ENCODE results near the gene SDR39U1.

Gene SDR39U1

DNA sequence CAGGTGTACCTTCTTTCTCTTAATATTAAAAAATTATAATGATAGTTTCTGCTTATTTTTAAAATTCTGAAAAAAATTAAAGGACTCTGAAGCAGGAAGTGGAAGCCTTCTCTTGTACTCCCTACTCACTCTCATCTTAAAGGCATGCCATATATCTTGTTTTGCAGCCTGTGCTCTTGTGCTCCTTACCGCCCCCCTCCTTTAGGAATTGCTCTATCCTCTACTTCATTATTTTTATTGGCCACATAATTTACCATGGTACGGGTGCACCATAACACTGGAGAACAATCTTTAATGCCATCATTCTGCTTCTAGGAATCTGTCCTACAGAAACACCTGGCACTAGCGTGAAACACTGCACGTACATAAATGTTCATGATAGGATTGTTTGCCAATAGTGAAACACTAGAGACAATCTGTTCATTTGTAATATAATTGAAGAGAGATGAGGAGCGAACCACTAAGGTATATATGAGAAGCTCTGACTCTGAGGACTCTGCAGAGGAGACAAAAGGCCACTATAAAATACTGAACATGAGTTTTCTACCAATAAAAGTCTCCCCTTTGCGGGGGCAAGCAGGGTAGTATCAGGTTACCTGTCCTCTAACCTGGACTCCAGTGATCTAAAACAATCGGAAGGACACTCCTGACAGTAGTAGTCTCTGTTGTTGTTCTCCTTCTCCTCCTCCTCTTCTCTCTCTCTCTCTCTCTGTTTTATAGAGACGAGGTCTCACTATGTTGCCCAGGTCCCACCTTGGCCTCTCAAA is 50.1 kb downstream of the SDR39U1 start:
- H3K27ac ChIP-seq (ENCODE audit: low read depth, low read length) = no peak overlapping the region
- H3K4me1 ChIP-seq (ENCODE audit: control insufficient read depth, insufficient read depth, low read length) = peaks cover 20% of the 10 kb centered on the region
- no peaks in the 10 kb centered on the region for H3K9me3 ChIP-seq (ENCODE audit: control insufficient read depth, insufficient read depth, low read depth, low read length)

DNA sequence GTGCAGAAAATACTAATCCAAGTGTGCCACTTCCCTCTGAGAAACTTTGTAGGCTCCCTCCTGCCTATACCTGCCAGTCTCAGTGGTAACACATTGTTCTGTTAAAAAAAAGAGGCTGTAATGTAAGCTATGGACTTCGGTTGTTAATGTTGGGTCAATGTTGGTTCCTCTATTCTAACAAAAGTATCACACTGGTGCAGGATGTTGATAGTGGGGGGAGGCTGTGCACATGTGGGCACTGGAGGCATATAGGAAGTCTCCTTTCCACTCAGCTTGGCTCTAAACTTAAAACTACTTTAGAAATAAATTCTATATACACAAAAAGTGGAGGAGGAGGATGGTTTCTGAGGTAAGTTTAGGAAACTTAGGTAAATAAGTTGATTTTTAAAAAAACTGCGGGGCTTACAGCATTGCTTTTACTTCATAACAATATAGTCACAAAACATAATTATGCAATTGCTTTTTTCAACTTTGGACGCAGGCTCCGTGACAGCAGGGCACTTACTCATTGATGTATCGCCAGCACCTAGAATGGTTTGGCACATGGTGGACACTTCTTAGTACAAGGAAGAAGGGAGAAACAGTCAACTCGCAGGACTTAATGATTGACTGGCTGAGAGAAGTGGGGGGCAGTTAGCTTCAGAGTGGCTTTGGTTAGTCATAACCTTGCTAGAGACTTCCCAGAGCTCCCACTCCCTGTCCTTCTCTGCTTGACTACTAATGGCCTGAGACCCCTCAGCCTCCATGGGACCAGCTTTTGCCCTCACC is 51.7 kb downstream of the SDR39U1 start:
- Histone ChIP-seq H3K27me3 (ENCODE audit: control insufficient read depth, insufficient read depth, low read length) (0 out of 2 replicates have a peak, but pooled peaks cover 4% of the 10 kb centered on the region), H3K4me1 (ENCODE audit: control insufficient read depth, insufficient read depth, low read length) (peaks cover 17% of the 10 kb centered on the region), H3K36me3 (ENCODE audit: control insufficient read depth, insufficient read depth, low read length) (no peaks in the 10 kb centered on the region), H3K27ac (ENCODE audit: low read depth, low read length) (no peak overlapping the region), H3K4me3 (ENCODE audit: low read depth, low read length) (no peak overlapping the region), H3K9ac (ENCODE audit: low read length) (no peak overlapping the region), H3K9me3 (ENCODE audit: control insufficient read depth, insufficient read depth, low read depth, low read length) (no peaks in the 10 kb centered on the region)

More for the DNA sequence above, 50.1 kb downstream of the SDR39U1 start:
- H3K9ac ChIP-seq (ENCODE audit: low read length) = no peak overlapping the region
- H3K27me3 ChIP-seq (ENCODE audit: control insufficient read depth, insufficient read depth, low read length) = 0 out of 2 replicates have a peak, but pooled peaks cover 4% of the 10 kb centered on the region
- no peak overlapping the region for H3K4me3 ChIP-seq (ENCODE audit: low read depth, low read length)
- no peaks in the 10 kb centered on the region for H3K36me3 ChIP-seq (ENCODE audit: control insufficient read depth, insufficient read depth, low read length)

Measured in HUES6 (cell line).